ENCODE results near the gene HTRA3.

DNA sequence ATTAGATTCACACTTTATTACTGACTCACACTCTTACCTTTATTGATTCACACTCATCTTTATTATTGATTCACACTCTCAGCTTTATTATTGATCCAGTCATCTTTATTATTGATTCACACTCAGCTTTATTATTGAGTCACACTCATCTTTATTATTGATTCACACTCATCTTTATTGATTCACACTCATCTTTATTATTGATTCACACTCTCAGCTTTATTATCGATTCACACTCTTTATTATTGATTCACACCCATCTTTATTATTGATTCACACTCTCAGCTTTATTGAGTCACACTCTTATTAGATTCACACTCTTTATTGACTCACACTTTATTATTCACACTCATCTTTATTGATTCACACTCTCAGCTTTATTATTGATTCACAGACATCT is 31.3 kb downstream of the HTRA3 start:
- TF ChIP-seq, protein P1, sequence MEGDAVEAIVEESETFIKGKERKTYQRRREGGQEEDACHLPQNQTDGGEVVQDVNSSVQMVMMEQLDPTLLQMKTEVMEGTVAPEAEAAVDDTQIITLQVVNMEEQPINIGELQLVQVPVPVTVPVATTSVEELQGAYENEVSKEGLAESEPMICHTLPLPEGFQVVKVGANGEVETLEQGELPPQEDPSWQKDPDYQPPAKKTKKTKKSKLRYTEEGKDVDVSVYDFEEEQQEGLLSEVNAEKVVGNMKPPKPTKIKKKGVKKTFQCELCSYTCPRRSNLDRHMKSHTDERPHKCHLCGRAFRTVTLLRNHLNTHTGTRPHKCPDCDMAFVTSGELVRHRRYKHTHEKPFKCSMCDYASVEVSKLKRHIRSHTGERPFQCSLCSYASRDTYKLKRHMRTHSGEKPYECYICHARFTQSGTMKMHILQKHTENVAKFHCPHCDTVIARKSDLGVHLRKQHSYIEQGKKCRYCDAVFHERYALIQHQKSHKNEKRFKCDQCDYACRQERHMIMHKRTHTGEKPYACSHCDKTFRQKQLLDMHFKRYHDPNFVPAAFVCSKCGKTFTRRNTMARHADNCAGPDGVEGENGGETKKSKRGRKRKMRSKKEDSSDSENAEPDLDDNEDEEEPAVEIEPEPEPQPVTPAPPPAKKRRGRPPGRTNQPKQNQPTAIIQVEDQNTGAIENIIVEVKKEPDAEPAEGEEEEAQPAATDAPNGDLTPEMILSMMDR (conservative IDR thresholded peaks at IDR 0.05): no peak
- no peak for TF ChIP-seq ZFX (IDR thresholded peaks at IDR 0.05)
